Posterior cingulate gyrus (tissue), 11 donors: ENCODE measurements around the gene PTGR1.
"Not testable (repeated sequence)": the region's sequence is repeated elsewhere in the genome, so short reads cannot be mapped to it uniquely, and the experiment has no call there.

Experiments used
- DNase-seq, 10 donors: peaks; one replicate each; pipeline versions ENCODE4 v3.0.0 to v3.0.0-alpha.2; 2020 to 2021; ENCODE audit warnings: mixed read lengths in 3 of 10
- intact Hi-C: fragments of 100-400 bp; cut with DNase I; formaldehyde crosslinking; loops from one replicate; pipeline ENCODE4 v1.15.1; 2023

The PTGR1 gene

DNA sequence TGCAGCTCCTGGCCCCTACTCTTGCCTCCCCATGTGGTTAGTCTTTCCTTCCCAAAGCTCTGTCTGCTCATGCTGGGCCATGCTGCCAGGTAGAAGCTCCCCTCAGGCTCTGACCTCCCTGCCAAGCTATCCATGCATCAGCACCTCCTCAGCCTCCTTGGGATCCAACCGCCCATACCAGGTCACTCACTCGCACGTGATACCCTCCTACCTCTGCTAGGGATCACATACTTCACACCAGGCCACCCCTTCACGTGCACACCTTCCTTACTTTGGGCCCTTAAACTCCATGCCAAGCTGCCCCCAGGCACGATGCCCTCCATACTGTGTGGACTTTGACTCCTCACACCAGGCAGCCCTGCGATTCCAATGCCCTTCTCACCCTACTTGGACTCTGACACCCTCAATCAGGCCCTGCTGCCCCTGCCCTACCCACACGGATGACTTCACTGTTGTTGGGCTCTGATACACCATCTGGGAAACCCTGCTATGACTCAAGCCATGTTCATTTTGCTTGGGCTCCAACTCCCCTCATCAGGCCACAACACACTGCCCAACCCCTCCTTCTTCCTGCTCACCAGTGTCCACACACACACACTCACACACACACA lies 40.3 kb downstream of the PTGR1 start:
- no peak for DNase-seq
- intact Hi-C loops: no loop called here

DNA sequence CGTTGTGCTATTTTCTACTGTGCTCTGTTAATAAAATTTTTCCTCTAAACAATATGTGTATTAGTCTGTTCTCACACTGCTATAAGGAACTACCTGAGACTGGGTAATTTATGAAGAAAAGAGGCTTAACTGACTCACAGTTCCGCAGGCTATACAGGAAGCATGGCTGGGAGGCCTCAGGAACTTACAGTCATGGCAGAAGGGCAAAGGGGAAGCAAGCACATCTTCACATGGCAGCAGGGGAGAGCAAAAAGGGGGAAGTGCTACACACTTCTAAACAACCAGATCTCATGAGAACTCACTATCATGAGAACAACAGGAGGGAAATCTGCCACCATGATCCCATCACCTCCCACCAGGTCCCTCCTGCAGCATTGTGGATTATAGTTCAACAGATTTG lies 44.0 kb downstream of the PTGR1 start:
- DNase-seq, intact Hi-C loops: not testable (repeated sequence)

DNA sequence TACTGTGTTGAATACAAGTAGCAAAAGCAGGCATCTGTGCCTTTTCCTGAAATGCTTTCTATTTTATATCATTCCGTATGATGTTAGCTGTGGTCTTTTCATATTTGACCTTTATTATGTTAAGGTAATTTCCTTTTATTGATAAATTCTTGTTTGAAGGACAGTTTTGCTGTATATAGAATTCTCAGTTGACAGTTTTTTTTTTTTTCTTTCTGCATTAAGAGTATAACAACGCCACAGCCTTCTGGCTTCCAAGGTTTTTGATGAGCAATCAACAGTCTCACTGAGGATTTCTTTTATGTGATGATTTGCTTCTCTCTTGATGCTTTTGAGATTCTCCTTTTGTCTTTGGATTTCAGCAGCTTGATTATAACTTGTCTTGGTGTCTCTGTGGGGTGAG lies 50.8 kb downstream of the PTGR1 start:
- intact Hi-C loops: no loop called here
- no peak for DNase-seq

- intact Hi-C loops: no loop called here
- DNase-seq: no peak
These were observed 56.8 kb downstream of the PTGR1 start for GRCh38 chr9:111542497-111543254.

- no peak for DNase-seq
- intact Hi-C loops: no loop called here
These were observed 66.2 kb downstream of the PTGR1 start for GRCh38 chr9:111533099-111533790.

GRCh38 chr9:111531716-111532115 lies 67.7 kb downstream of the PTGR1 start:
- intact Hi-C loops: no loop called here
- no peak for DNase-seq

DNA sequence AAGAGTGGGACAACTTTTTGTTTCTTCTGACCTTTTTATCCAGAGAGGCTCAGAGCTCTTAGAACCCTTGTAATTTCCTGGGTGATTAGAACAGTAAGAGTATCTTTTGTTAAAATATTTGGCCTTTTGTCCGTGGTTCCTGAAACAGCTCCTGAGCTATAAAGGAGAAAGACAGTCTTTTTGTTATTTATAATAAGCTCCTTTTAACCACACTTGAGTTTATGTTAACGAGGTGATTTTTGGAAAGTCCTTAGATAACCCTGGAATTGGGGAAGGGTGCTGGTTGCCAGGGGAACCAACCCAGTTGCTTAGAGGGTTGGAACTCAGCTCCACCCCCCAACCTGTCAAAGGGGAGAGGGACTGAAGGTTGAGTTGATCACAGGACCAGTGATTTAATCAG lies 69.7 kb downstream of the PTGR1 start:
- intact Hi-C loops: no loop called here
- no peak for DNase-seq

GRCh38 chr9:111527347-111527746 lies 72.1 kb downstream of the PTGR1 start:
- intact Hi-C loops: no loop called here

GRCh38 chr9:111525056-111525977 lies 74.1 kb downstream of the PTGR1 start, which contains the start of gene ZNF483:
Gene ZNF483, plus strand, starts transcription at chr9:111525179. Its CDS starts 2,217 bp downstream, at chr9:111527396.
- peak; percentile 82 to 98 (median 89) for DNase-seq
- intact Hi-C loops: loop anchor here (1.0 kb wide), 1 partner anchor 41 kb away; the partner anchor contains the start of gene ECPAS

More at GRCh38 chr9:111527347-111527746, 72.1 kb downstream of the PTGR1 start:
- no peak for DNase-seq

- intact Hi-C loops: loop anchor here (1.0 kb wide), 1 partner anchor 40 kb away; the partner anchor contains the start of gene ECPAS
- no peak for DNase-seq
These were observed 74.8 kb downstream of the PTGR1 start for GRCh38 chr9:111524731-111525055.

DNA sequence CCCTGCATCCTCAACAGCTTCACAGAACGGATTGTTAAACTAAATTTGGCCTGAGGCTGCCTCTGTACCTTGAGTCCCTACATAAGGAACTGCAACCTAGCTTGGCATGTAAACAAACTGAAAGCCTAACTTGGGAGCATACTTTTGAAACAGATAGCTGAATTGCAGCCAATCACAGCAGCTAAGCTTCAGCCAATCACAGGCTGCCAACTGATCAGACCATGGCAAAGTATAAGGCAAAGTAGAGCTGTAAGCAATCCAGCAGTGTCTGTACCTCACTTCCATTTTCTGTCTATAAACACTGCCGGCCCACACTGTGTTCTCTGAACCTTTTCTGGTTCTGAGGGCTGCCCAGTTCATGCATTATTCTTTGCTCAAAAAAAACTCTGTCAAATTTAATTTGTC lies 83.4 kb downstream of the PTGR1 start:
- intact Hi-C loops: no loop called here
- DNase-seq: no peak

DNA sequence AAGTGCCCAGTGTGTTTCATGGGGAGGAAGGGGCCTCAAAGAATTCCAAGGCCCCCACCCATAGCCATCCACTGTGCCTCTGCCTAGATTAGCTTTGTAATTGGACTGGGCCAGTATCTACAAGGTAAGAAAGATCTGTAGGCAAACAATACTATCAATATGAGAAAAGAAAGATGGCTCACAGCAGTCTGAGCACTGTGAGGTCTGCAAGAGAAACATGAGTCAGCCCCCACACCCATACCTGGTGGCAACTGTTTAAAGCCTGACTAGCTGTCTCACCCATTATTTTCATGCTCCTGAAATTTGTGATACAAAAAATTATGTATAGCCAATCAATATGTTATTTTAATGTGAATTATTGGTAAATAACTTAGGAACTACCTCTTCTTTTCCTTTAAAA lies 84.5 kb downstream of the PTGR1 start:
- intact Hi-C loops: no loop called here
- no peak for DNase-seq
